T1000 (cell line): ENCODE results near the gene CDK18.

Experiments
- DNase-seq: peaks from one replicate; lab custom pipeline; 2025; ENCODE audit warnings: mixed read lengths; lab: John Stamatoyannopoulos, UW

Gene CDK18

GRCh38 chr1:205536759-205537361, 32.4 kb downstream of the CDK18 start:
- no peak for DNase-seq

DNA sequence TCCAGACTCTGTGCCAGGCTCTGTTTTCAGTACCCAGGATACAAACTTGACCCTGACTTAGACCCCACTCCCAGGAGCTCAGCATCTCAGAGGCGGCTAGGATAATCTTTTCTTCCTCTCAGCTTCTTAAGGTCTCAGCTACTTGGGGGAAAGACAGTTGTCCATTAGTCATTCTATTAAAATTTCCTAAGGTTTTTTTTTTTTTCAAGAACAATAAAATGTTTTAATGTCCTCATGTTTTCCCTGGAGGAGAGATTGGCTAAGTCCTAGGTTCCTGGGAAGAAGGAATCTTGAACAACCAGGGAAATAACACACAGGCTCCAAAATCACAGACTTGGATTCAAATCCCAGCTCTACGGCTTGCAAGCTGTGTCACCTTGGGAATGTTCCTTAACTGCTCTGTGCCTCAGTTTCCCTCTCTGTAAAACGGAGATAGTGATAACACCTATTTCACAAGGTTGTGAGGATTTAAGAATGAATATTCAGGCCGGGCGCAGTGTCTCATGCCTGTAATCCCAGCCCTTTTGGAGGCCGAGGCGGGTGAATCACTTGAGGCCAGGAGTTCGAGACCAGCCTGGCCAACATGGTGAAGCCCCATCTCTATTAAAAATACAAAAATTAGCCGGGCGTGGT, 33.0 kb downstream of the CDK18 start:
- no peak for DNase-seq

- DNase-seq: no peak
Measured at GRCh38 chr1:205538235-205538840, 33.9 kb downstream of the CDK18 start.

GRCh38 chr1:205541161-205541886, 36.9 kb downstream of the CDK18 start:
- no peak for DNase-seq

DNA sequence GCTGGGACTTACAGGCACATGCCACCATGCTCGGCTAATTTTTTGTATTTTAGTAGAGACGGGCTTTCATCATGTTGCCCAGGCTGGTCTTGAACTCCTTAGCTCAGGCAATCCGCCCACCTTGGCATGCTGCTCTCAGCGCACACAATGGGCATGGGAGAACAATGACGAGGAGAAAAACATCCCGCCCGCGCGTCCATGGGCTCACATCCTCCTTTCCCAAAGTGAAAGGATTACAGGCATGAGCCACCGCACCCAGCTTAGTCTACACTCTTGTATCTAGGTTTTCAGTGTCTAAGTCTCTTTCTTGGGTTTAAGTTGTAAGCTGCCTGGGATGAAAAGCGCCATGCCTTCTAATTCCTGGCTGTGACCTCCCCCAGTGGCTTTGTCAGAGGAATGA, 37.9 kb downstream of the CDK18 start:
- DNase-seq: no peak

- DNase-seq: peak; percentile 78
Measured at GRCh38 chr1:205543351-205544301, 39.2 kb downstream of the CDK18 start.

- DNase-seq: no peak
Measured at GRCh38 chr1:205545001-205545919, 40.8 kb downstream of the CDK18 start.

GRCh38 chr1:205545991-205546390, 41.5 kb downstream of the CDK18 start:
- DNase-seq: no peak

- no peak for DNase-seq
Measured at GRCh38 chr1:205546541-205546940, 42.1 kb downstream of the CDK18 start.

- no peak for DNase-seq
Measured at GRCh38 chr1:205547936-205548827, 43.7 kb downstream of the CDK18 start.

GRCh38 chr1:205554026-205554811, 49.8 kb downstream of the CDK18 start:
- no peak for DNase-seq

DNA sequence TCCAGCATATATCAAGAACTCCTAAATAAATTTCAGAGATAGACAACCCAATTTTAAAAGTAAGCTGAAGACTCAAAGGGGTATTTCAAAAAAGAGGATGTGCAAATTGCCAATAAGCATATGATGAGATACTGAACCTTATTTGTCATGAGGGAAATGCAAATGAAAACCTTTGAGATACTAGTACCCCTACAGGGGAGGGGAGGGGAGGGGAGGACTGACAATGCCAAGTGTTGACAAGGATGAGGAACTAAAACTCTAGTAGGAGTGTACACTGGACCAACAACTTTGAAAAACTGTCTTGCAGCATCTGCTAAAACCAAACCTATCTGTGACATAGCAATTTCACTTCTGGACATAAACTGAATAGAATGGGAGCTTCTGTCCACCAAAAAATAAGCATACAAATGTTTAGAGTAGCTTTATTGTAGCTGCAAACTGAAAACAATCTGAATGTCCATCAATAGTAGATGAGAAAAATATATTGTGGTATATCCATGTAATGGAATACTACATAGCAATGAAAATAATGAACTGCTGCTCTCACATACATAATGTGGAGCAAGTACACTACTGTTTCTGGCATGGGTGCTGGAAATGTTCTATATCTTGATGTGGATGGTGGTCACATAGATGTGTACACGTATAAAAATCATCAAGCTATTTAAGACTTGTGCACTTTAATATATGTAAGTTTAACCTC, 57.2 kb downstream of the CDK18 start:
- no peak for DNase-seq

GRCh38 chr1:205563927-205564441, 59.5 kb downstream of the CDK18 start:
- no peak for DNase-seq

DNA sequence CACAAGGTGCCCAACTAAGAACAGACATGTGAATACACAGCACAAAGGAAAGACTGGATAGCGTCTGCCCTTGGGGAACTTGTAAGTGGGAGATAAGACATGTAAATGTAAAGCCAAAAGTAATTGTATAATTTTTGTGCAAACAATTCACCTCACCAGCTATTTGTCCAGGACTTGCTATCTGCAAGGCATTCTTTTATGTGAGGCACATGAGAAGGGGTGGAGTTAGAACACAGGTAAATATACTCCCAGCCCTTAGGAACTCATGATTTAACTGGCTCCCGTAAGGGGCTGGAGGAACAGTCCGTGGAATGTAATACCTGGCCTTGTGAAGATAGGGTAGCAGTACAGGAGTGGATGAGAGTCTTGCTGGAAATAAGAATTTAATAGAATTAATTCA, 61.3 kb downstream of the CDK18 start:
- no peak for DNase-seq

- no peak for DNase-seq
Measured at GRCh38 chr1:205567716-205568115, 63.2 kb downstream of the CDK18 start.

DNA sequence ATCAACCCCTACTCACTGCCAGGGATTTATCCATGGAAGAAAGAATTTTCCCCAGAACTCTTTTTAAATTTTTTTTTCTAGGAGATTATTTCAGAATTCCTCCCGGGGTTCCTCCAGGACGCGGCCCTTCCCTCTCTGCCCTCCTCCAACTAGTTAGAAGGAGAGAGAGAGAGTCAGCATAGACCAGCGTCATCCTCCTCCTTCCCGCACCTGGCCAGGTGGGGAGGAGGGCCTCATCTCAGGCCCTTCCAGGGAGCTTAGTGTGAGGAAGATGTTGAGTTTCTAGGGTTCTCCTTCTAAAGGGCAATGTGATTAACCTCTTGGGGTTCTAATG, 63.6 kb downstream of the CDK18 start:
- no peak for DNase-seq

- no peak for DNase-seq
Measured at GRCh38 chr1:205568469-205569361, 64.2 kb downstream of the CDK18 start.
